ENCODE results near the gene TECPR2. TPM values are rescaled to one million over a fixed set of nuclear protein-coding genes. Genes with fewer than 3 reads are reported as not detected.

TECPR2 gene
- total and polyA plus RNA-seq, 8 donors, result 3.3 to 18.2 (median 10.5) TPM

DNA sequence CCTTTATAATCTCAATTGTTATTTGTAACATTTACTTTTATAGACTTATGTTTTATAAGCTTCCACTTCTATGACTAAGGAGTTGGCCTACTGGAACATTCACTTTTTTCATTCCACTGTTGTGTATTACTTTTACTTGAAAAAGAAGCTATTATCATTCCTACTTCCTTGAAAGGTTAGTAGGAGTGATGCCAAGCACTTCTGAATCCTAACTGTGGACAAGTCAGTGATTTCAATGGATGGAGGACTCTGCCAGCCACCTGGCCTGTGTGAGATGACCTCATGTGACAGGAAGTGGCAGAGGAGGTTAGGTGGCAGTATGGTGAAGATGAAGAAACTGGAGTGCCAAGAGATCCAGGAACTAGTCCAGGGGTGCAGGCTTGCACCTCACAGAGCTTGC is 46.0 kb downstream of the TECPR2 start:
- H3K27ac ChIP-seq, result no peak overlapping the region

DNA sequence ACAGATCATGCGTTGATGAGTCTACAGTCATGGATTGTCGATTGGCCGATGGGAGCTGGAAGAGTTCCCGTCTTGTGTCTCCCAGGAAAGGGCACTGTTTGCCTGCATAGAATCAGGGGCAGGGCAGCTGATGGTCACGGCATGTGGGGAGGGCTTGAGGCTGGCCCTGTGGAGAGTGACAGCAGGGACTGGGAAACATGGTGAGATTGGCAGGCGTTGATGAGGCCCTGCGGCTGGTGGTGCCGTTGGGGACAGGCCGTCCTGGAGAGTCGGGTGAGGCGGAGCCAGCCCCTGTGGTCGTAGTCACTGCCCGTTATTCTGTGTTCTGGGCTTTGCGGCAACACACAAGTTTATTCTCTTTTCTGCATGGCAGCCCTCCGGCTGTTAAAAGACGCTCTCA is 52.9 kb downstream of the TECPR2 start:
- ATAC-seq (no peak), FAIRE-seq (no peak), DNase-seq (no peak)
- Histone ChIP-seq H3K27me3 (no peaks in the 10 kb centered on the region), H3K9me3 (no peaks in the 10 kb centered on the region), H3K36me3 (no peaks in the 10 kb centered on the region), H3K27ac (no peak overlapping the region), H3K4me1 (no peaks in the 10 kb centered on the region), H3K4me3 (no peak overlapping the region)
- TF ChIP-seq, protein P1, sequence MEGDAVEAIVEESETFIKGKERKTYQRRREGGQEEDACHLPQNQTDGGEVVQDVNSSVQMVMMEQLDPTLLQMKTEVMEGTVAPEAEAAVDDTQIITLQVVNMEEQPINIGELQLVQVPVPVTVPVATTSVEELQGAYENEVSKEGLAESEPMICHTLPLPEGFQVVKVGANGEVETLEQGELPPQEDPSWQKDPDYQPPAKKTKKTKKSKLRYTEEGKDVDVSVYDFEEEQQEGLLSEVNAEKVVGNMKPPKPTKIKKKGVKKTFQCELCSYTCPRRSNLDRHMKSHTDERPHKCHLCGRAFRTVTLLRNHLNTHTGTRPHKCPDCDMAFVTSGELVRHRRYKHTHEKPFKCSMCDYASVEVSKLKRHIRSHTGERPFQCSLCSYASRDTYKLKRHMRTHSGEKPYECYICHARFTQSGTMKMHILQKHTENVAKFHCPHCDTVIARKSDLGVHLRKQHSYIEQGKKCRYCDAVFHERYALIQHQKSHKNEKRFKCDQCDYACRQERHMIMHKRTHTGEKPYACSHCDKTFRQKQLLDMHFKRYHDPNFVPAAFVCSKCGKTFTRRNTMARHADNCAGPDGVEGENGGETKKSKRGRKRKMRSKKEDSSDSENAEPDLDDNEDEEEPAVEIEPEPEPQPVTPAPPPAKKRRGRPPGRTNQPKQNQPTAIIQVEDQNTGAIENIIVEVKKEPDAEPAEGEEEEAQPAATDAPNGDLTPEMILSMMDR (IDR thresholded peaks at IDR 0.05), result no peak
- intact Hi-C loops (cut with DNase I), result no loop called here
- 93 to 96% methylated on average over 15 to 16 of the region's 16 CpGs for WGBS, 2 donors

More for the DNA sequence above, 46.0 kb downstream of the TECPR2 start:
- Histone ChIP-seq H3K36me3 (no peaks in the 10 kb centered on the region), H3K4me3 (no peak overlapping the region), H3K4me1 (no peaks in the 10 kb centered on the region), H3K27me3 (no peaks in the 10 kb centered on the region), H3K9me3 (no peaks in the 10 kb centered on the region)
- TF ChIP-seq, protein P1 (IDR thresholded peaks at IDR 0.05), result no peak
- FAIRE-seq, result no peak
- no peak for ATAC-seq
- intact Hi-C loops (cut with DNase I), result no loop called here
- no peak for DNase-seq

DNA sequence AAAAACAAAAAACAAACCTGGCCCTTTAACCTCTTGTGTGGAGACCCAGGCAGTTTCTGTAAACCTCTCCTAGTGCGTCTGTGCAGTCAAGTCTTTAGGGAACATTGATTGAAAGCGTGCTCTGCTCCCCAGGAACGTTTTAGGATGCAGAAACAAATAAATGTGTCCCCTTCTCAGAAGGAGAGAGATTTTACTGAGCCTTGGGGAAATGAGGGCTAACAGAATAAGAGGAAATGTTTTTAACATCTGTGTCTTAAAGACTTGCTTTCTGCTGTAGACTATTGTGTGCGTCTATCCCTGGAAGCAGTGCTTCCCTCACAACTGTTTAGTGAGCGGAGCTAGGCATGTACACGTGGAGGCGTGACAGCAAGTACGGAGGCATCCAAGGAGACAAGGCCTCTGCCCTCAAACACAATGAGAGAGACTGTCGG is 54.3 kb downstream of the TECPR2 start:
- TF ChIP-seq, protein P1 (IDR thresholded peaks at IDR 0.05), result no peak
- no peaks in the 10 kb centered on the region for H3K36me3 ChIP-seq
- ATAC-seq (no peak), FAIRE-seq (no peak), DNase-seq (no peak)
- no peak overlapping the region for H3K27ac ChIP-seq
- no peaks in the 10 kb centered on the region for H3K4me1 ChIP-seq
- 86 to 91% methylated on average over 9 of the region's 9 CpGs for WGBS, 2 donors
- intact Hi-C loops (cut with DNase I), result no loop called here
- H3K4me3 ChIP-seq, result no peak overlapping the region
- H3K9me3 ChIP-seq, result no peaks in the 10 kb centered on the region
- no peaks in the 10 kb centered on the region for H3K27me3 ChIP-seq

DNA sequence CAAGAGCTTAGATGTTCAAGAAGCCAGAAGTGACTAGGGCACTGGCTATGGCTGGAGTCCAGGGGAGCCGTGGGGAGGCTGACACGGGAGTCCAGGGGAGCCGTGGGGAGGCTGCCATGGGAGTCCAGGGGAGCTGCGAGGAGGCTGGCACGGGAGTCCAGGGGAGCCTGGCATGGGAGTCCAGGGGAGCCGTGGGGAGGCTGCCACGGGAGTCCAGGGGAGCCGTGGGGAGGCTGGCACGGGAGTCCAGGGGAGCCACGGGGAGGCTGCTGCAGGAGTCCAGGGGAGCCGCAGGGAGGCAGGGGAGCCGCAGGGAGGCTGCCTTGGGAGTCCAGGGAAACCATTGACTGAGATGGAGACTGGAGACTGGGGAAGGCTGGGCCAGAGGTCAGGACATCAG is 54.9 kb downstream of the TECPR2 start:
- TF ChIP-seq, protein P1 (IDR thresholded peaks at IDR 0.05), result no peak
- WGBS, 2 donors, result 95 to 98% methylated on average over 11 to 12 of the region's 12 CpGs
- no peak for FAIRE-seq
- no peak for ATAC-seq
- H3K4me3 ChIP-seq, result no peak overlapping the region
- no peak overlapping the region for H3K27ac ChIP-seq
- DNase-seq, result no peak
- no peaks in the 10 kb centered on the region for H3K9me3 ChIP-seq
- no peaks in the 10 kb centered on the region for H3K27me3 ChIP-seq
- H3K36me3 ChIP-seq, result no peaks in the 10 kb centered on the region
- intact Hi-C loops (cut with DNase I), result no loop called here
- no peaks in the 10 kb centered on the region for H3K4me1 ChIP-seq

DNA sequence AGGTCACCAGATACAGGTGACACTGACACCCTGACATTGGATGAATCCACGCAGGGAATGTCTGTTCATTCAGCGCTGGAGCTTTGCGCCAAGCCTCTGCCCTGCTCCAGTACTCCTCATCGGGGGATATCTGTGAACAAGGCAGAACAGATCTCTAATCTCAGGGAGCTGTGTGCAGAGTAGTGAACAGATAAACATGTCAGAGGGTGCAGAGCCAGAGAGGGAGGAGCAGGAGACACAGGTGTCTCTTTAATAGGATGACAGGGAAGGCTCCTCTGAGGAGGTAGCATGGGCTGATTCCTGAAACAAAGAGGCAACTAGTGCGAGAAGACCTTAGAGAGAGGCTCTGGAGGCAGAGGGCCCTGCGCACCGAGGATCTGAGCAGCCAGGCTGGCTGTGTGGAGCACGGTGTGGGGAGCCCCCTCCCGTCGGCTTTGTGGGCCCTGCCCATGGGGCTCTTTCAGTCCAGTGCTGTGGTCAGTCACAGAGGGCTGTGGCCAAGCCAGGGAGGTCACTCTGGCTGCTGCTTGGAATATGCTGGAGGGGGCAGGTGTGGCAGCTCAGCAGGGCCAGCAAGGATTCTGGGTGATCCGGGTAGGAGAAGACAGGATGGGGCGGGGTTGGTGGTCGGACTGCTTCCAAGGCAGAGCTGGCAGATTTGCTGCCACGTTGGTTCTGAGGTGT is 55.6 kb downstream of the TECPR2 start:
- Histone ChIP-seq H3K27me3 (no peaks in the 10 kb centered on the region), H3K4me1 (no peaks in the 10 kb centered on the region), H3K9me3 (no peaks in the 10 kb centered on the region), H3K4me3 (no peak overlapping the region), H3K36me3 (no peaks in the 10 kb centered on the region), H3K27ac (no peak overlapping the region)
- 85 to 88% methylated on average over 14 of the region's 14 CpGs for WGBS, 2 donors
- ATAC-seq (no peak), FAIRE-seq (no peak), DNase-seq (no peak)
- TF ChIP-seq, protein P1 (IDR thresholded peaks at IDR 0.05), result no peak
- intact Hi-C loops (cut with DNase I), result no loop called here

Data from pancreas (tissue), 10 donors.